ENCODE data around the gene POFUT2.

POFUT2 gene

GRCh38 chr21:45291613-45292398 lies 4.1 kb upstream of the POFUT2 start:
- H3K4me3 ChIP-seq (ENCODE audit: low read depth, low read length): no peak overlapping the region
- no peak for DNase-seq (ENCODE audit: low read depth)
- TF ChIP-seq CTCF (IDR thresholded peaks at IDR 0.05; ENCODE audit: insufficient read depth, low read depth, low read length, missing control alignments): no peak

- DNase-seq (ENCODE audit: low read depth): no peak
These were observed 3.4 kb upstream of the POFUT2 start for GRCh38 chr21:45290948-45291612.

GRCh38 chr21:45289655-45290515 lies 2.2 kb upstream of the POFUT2 start:
- no peak for DNase-seq (ENCODE audit: low read depth)
- no peak for TF ChIP-seq CTCF (IDR thresholded peaks at IDR 0.05; ENCODE audit: insufficient read depth, low read depth, low read length, missing control alignments)

More at GRCh38 chr21:45290948-45291612, 3.4 kb upstream of the POFUT2 start:
- TF ChIP-seq CTCF (IDR thresholded peaks at IDR 0.05; ENCODE audit: insufficient read depth, low read depth, low read length, missing control alignments): no peak
- no peak overlapping the region for H3K4me3 ChIP-seq (ENCODE audit: low read depth, low read length)

GRCh38 chr21:45289134-45289533 lies 1.4 kb upstream of the POFUT2 start:
- no peak for TF ChIP-seq CTCF (IDR thresholded peaks at IDR 0.05; ENCODE audit: insufficient read depth, low read depth, low read length, missing control alignments)
- H3K4me3 ChIP-seq (ENCODE audit: low read depth, low read length): no peak overlapping the region
- DNase-seq (ENCODE audit: low read depth): no peak

More at GRCh38 chr21:45289655-45290515, 2.2 kb upstream of the POFUT2 start:
- no peak overlapping the region for H3K4me3 ChIP-seq (ENCODE audit: low read depth, low read length)

- no peak for DNase-seq (ENCODE audit: low read depth)
- no peak for TF ChIP-seq CTCF (IDR thresholded peaks at IDR 0.05; ENCODE audit: insufficient read depth, low read depth, low read length, missing control alignments)
- H3K4me3 ChIP-seq (ENCODE audit: low read depth, low read length): peak overlapping the region; percentile 83
These were observed 746 bp upstream of the POFUT2 start for GRCh38 chr21:45288441-45288841.

GRCh38 chr21:45286671-45287437 lies 841 bp downstream of the POFUT2 start:
- no peak for TF ChIP-seq CTCF (IDR thresholded peaks at IDR 0.05; ENCODE audit: insufficient read depth, low read depth, low read length, missing control alignments)
- no peak for DNase-seq (ENCODE audit: low read depth)
- peak overlapping the region; percentile 83 for H3K4me3 ChIP-seq (ENCODE audit: low read depth, low read length)
